Neuronal stem cell (in vitro differentiated cells): Measurements from ENCODE around the gene TOR1AIP1.
A peak's percentile ranks its signal among the peaks of the same experiment; 100 is the strongest.

ENCODE experiments used
- DNase-seq: peaks from one replicate; pipeline ENCODE4 v3.0.0-alpha.2; 2013; ENCODE audit warnings: low spot score
- H2AFZ ChIP-seq: one replicate; pipeline ENCODE4 v1.6.1; 2013; ENCODE audit warnings: mild to moderate bottlenecking, low read length, inconsistent platforms
- H2AK5ac ChIP-seq: 2 replicates; pipeline ENCODE4 v1.6.1; 2013; ENCODE audit warnings: low read depth, mild to moderate bottlenecking, inconsistent platforms, low read length, moderate library complexity, mixed read lengths
- H2BK120ac ChIP-seq: 2 replicates; pipeline ENCODE4 v1.6.1; 2013; ENCODE audit warnings: low read depth, mild to moderate bottlenecking, inconsistent platforms, low read length, moderate library complexity, mixed read lengths
- H2BK12ac ChIP-seq: one replicate; pipeline ENCODE4 v1.6.1; 2013; ENCODE audit warnings: low read length, inconsistent platforms
- H2BK15ac ChIP-seq: 2 replicates; pipeline ENCODE4 v1.6.1; 2013; ENCODE audit warnings: mild to moderate bottlenecking, low read length, inconsistent platforms, mixed read lengths
- H2BK5ac ChIP-seq: one replicate; pipeline ENCODE4 v1.6.1; 2013; ENCODE audit warnings: inconsistent platforms, mild to moderate bottlenecking, low read length, moderate library complexity
- H3K14ac ChIP-seq: one replicate; pipeline ENCODE4 v1.6.1; 2013; ENCODE audit warnings: low read length, inconsistent platforms
- H3K18ac ChIP-seq: 2 replicates; pipeline ENCODE4 v1.6.1; 2013; ENCODE audit warnings: low read length, inconsistent platforms
- H3K23ac ChIP-seq: 2 replicates; pipeline ENCODE4 v1.6.1; 2013; ENCODE audit warnings: low read depth, mild to moderate bottlenecking, mixed read lengths, low read length, inconsistent platforms; ENCODE audit not compliant: poor library complexity
- H3K27ac ChIP-seq: replicated peaks from 3 replicates; pipeline ENCODE4 v1.5.1; 2013; ENCODE audit warnings: low read length, inconsistent platforms
- H3K27me3 ChIP-seq, 3 experiments: 2 replicates each; pipeline ENCODE4 v1.6.1; 2013; ENCODE audit warnings: low read length in 3 of 3, mild to moderate bottlenecking in 2 of 3, inconsistent platforms in 1 of 3, low read depth in 1 of 3, mixed read lengths in 1 of 3, moderate library complexity in 1 of 3; ENCODE audit not compliant: control insufficient read depth in 3 of 3, insufficient read depth in 3 of 3
- H3K36me3 ChIP-seq, 2 donors: replicated peaks in 1 of 2; 2 replicates each; pipeline ENCODE4 v1.6.1; 2013; ENCODE audit warnings: low read length in 2 of 2; ENCODE audit not compliant: control insufficient read depth in 2 of 2, insufficient read depth in 2 of 2
- H3K4ac ChIP-seq: 2 replicates; pipeline ENCODE4 v1.6.1; 2013; ENCODE audit warnings: inconsistent platforms, mild to moderate bottlenecking, low read length, moderate library complexity
- H3K4me1 ChIP-seq, 2 donors: 1 replicate in 1 of 2; 2 replicates in 1 of 2; pipeline ENCODE4 v1.6.1; 2013; ENCODE audit warnings: low read length in 2 of 2, low read depth in 1 of 2; ENCODE audit not compliant: control insufficient read depth in 2 of 2, insufficient read depth in 1 of 2
- H3K4me2 ChIP-seq: one replicate; pipeline ENCODE4 v1.6.1; 2013; ENCODE audit warnings: mild to moderate bottlenecking, low read length, inconsistent platforms; ENCODE audit not compliant: insufficient read depth, poor library complexity, severe bottlenecking
- H3K4me3 ChIP-seq, 2 donors: 2 replicates each; pipeline ENCODE4 v1.5.1; 2013; ENCODE audit warnings: low read length in 2 of 2, mild to moderate bottlenecking in 2 of 2, inconsistent platforms in 1 of 2, moderate library complexity in 1 of 2
- H3K79me1 ChIP-seq: one replicate; pipeline ENCODE4 v1.6.1; 2013; ENCODE audit warnings: low read depth, mild to moderate bottlenecking, inconsistent platforms, low read length, moderate library complexity
- H3K9ac ChIP-seq: one replicate; pipeline ENCODE4 v1.6.1; 2013; ENCODE audit warnings: mild to moderate bottlenecking, low read depth, low read length, inconsistent platforms; ENCODE audit not compliant: poor library complexity
- H3K9me3 ChIP-seq, 2 donors: replicated peaks in 1 of 2; 2 replicates each; pipeline versions ENCODE3 to v1.6.1; 2013; ENCODE audit warnings: low read length in 2 of 2, mild to moderate bottlenecking in 2 of 2, inconsistent platforms in 1 of 2, low read depth in 1 of 2, mixed read lengths in 1 of 2, moderate library complexity in 1 of 2; ENCODE audit not compliant: control insufficient read depth in 2 of 2, insufficient read depth in 1 of 2
- H4K8ac ChIP-seq: one replicate; pipeline ENCODE4 v1.6.1; 2013; ENCODE audit warnings: low read depth, mild to moderate bottlenecking, inconsistent platforms, low read length, moderate library complexity
- H4K91ac ChIP-seq: one replicate; pipeline ENCODE4 v1.6.1; 2013; ENCODE audit warnings: low read length, low read depth, mild to moderate bottlenecking, inconsistent platforms; ENCODE audit not compliant: poor library complexity
- WGBS, 2 donors: extraction: QIAGEN DNeasy Blood & Tissue Kit; methylation state at CpG; one replicate each; pipeline ENCODE4 v1.1.7; 2013; ENCODE audit warnings: missing lambda C conversion rate in 2 of 2, mixed read lengths in 1 of 2; ENCODE audit not compliant: insufficient read length in 2 of 2, insufficient replicate concordance in 1 of 2; ENCODE audit errors: extremely low coverage in 2 of 2; 5-methylcytosine and 5-hydroxymethylcytosine counted together

Gene TOR1AIP1

GRCh38 chr1:179921472-179921871, 39.4 kb downstream of the TOR1AIP1 start:
- Histone ChIP-seq H3K4me3 (no peak overlapping the region), H3K27me3 (no peaks in the 10 kb centered on the region), H2BK5ac (no peak overlapping the region), H2AFZ (no peak overlapping the region), H3K18ac (no peak overlapping the region), H3K9ac (no peak overlapping the region), H2BK12ac (no peak overlapping the region), H3K4ac (no peak overlapping the region), H3K14ac (no peak overlapping the region), H3K27ac (no peak overlapping the region), H4K91ac (no peak overlapping the region), H4K8ac (no peak overlapping the region), H2AK5ac (no peak overlapping the region), H3K4me2 (no peak overlapping the region), H3K79me1 (no peaks in the 10 kb centered on the region), H3K23ac (no peak overlapping the region), H2BK15ac (no peak overlapping the region), H3K4me1 (peaks cover 4 to 7% of the 10 kb centered on the region in 2 donors), H3K36me3 (peaks cover 3 to 31% of the 10 kb centered on the region in 2 donors), H3K9me3 (peaks cover 0 to 4% of the 10 kb centered on the region in 2 donors), H2BK120ac (no peak overlapping the region)
- WGBS, 2 donors, result no CpG with 5 or more reads among the region's 1 CpG
- peak; percentile 24 for DNase-seq

GRCh38 chr1:179921981-179922872, 40.1 kb downstream of the TOR1AIP1 start:
- Histone ChIP-seq H3K27ac (no peak overlapping the region), H2BK120ac (no peak overlapping the region), H2BK15ac (no peak overlapping the region), H2BK5ac (no peak overlapping the region), H3K4ac (no peak overlapping the region), H3K4me3 (no peak overlapping the region), H4K91ac (no peak overlapping the region), H3K4me2 (no peak overlapping the region), H3K27me3 (no peaks in the 10 kb centered on the region), H3K9me3 (peaks cover 0 to 4% of the 10 kb centered on the region in 2 donors), H3K14ac (no peak overlapping the region), H3K23ac (no peak overlapping the region), H3K4me1 (peaks cover 4 to 7% of the 10 kb centered on the region in 2 donors), H4K8ac (no peak overlapping the region), H3K9ac (no peak overlapping the region), H3K36me3 (peaks cover 3 to 25% of the 10 kb centered on the region in 2 donors), H3K79me1 (no peaks in the 10 kb centered on the region), H2AFZ (no peak overlapping the region), H2BK12ac (no peak overlapping the region), H3K18ac (no peak overlapping the region), H2AK5ac (no peak overlapping the region)
- no CpG with 5 or more reads among the region's 8 CpGs for WGBS, 2 donors
- DNase-seq, result no peak

GRCh38 chr1:179923029-179923428, 40.9 kb downstream of the TOR1AIP1 start:
- Histone ChIP-seq H3K4ac (no peak overlapping the region), H3K27ac (no peak overlapping the region), H2BK120ac (no peak overlapping the region), H3K18ac (no peak overlapping the region), H3K4me1 (peaks cover 4 to 7% of the 10 kb centered on the region in 2 donors), H3K36me3 (peaks cover 0 to 17% of the 10 kb centered on the region in 2 donors), H4K91ac (no peak overlapping the region), H4K8ac (no peak overlapping the region), H2AFZ (no peak overlapping the region), H2BK15ac (no peak overlapping the region), H2BK5ac (no peak overlapping the region), H3K14ac (no peak overlapping the region), H3K27me3 (no peaks in the 10 kb centered on the region), H2BK12ac (no peak overlapping the region), H3K4me2 (no peak overlapping the region), H3K4me3 (no peak overlapping the region), H3K23ac (no peak overlapping the region), H2AK5ac (no peak overlapping the region), H3K9ac (no peak overlapping the region), H3K9me3 (no peaks in the 10 kb centered on the region), H3K79me1 (no peaks in the 10 kb centered on the region)
- DNase-seq, result no peak

GRCh38 chr1:179924268-179924667, 42.2 kb downstream of the TOR1AIP1 start:
- no CpG with 5 or more reads among the region's 1 CpG for WGBS, 2 donors

More at GRCh38 chr1:179924268-179924667, 42.2 kb downstream of the TOR1AIP1 start:
- H2AK5ac ChIP-seq, result no peak overlapping the region
- H2BK12ac ChIP-seq, result no peak overlapping the region
- no peak overlapping the region for H3K4me3 ChIP-seq
- H3K23ac ChIP-seq, result no peak overlapping the region
- H3K27ac ChIP-seq, result no peak overlapping the region
- H3K4me1 ChIP-seq, result peaks cover 4 to 7% of the 10 kb centered on the region in 2 donors
- no peak overlapping the region for H4K8ac ChIP-seq
- H3K9me3 ChIP-seq, result no peaks in the 10 kb centered on the region
- H2AFZ ChIP-seq, result no peak overlapping the region
- no peaks in the 10 kb centered on the region for H3K79me1 ChIP-seq
- H3K18ac ChIP-seq, result no peak overlapping the region
- DNase-seq, result no peak
- H2BK120ac ChIP-seq, result no peak overlapping the region
- no peak overlapping the region for H3K14ac ChIP-seq
- no peak overlapping the region for H3K9ac ChIP-seq
- no peaks in the 10 kb centered on the region for H3K27me3 ChIP-seq
- H2BK5ac ChIP-seq, result no peak overlapping the region
- no peak overlapping the region for H2BK15ac ChIP-seq
- no peak overlapping the region for H4K91ac ChIP-seq
- no peak overlapping the region for H3K4me2 ChIP-seq
- H3K36me3 ChIP-seq, result peaks cover 0 to 5% of the 10 kb centered on the region in 2 donors
- H3K4ac ChIP-seq, result no peak overlapping the region
